Activated CD4-positive, alpha-beta T cell treated with anti-CD3 and anti-CD28 coated beads for 36 hours (primary cell): ENCODE results near the gene CCDC38. TPM values are rescaled to one million over a fixed set of nuclear protein-coding genes. Genes with fewer than 3 reads are reported as not detected.
A peak's percentile ranks its signal among the peaks of the same experiment; 100 is the strongest.

Experiments
- ATAC-seq: fragments of 200-7000 bp; cut with Tn5 transposase; one replicate; pipeline ENCODE4 v1.10.0; 2021; ENCODE audit warnings: mild to moderate bottlenecking, moderate library complexity
- CTCF ChIA-PET: fragments of 350-600 bp; sonication (Branson Sonifier 250); formaldehyde crosslinking; loops from one replicate; lab custom pipeline; 2021; ENCODE audit warnings: antibody characterized with exemption; lab: Charles Lee
- POLR2A ChIA-PET: fragments of 350-600 bp; sonication (Branson Sonifier 250); formaldehyde crosslinking; loops from one replicate; lab custom pipeline; 2021; ENCODE audit warnings: antibody characterized with exemption, inconsistent platforms; lab: Charles Lee
- DNase-seq: peaks from one replicate; pipeline ENCODE4 v3.0.0-alpha.2; 2020
- H3K27ac Mint-ChIP-seq: one replicate; pipeline ENCODE4 v1.8.0; 2021; ENCODE audit warnings: mixed read lengths
- H3K27me3 Mint-ChIP-seq: one replicate; pipeline ENCODE4 v1.8.0; 2021; ENCODE audit warnings: mixed read lengths
- H3K36me3 Mint-ChIP-seq: one replicate; pipeline ENCODE4 v1.8.0; 2021; ENCODE audit warnings: low read depth, mixed read lengths
- H3K4me1 Mint-ChIP-seq: one replicate; pipeline ENCODE4 v1.8.0; 2021; ENCODE audit warnings: mixed read lengths
- H3K4me3 Mint-ChIP-seq: one replicate; pipeline ENCODE4 v1.8.0; 2021; ENCODE audit warnings: mild to moderate bottlenecking, moderate library complexity, mixed read lengths
- H3K9me3 Mint-ChIP-seq: one replicate; pipeline ENCODE4 v1.8.0; 2021; ENCODE audit warnings: low read depth, mixed read lengths
- intact Hi-C, 2 experiments: fragments of 100-400 bp; cut with DNase I in 1 of 2; cut with micrococcal nuclease in 1 of 2; formaldehyde crosslinking; loops; one replicate each; pipeline versions ENCODE4 v1.14.2 to v1.15.1; 2022 to 2024; cut with DNase I, micrococcal nuclease
- total RNA-seq, 2 experiments: library from RNA; stranded (reverse); gene quantifications; one replicate each; pipeline ENCODE4 v1.2.3, GENCODE V29; 2021

The CCDC38 gene
- total RNA-seq, 2 experiments from 2014 or later = 0.21 TPM; not detected in 1

- no peak for ATAC-seq
- Mint-ChIP-seq H3K36me3 (no peaks in the 10 kb centered on the region), H3K27ac (no peak overlapping the region), H3K4me3 (no peak overlapping the region), H3K9me3 (no peaks in the 10 kb centered on the region), H3K4me1 (no peaks in the 10 kb centered on the region), H3K27me3 (no peaks in the 10 kb centered on the region)
- ChIA-PET CTCF (interaction anchor here (1.0 kb wide), 1 partner anchor 39 kb away, joined by 3 read pairs; no protein-coding TSS in a partner anchor), POLR2A (no interaction called here)
- intact Hi-C loops = no loop called here
- DNase-seq = no peak
These were observed 17.8 kb upstream of the CCDC38 start for GRCh38 chr12:95960241-95960640.

GRCh38 chr12:95959107-95959506, 16.7 kb upstream of the CCDC38 start:
- H3K4me3 Mint-ChIP-seq = no peak overlapping the region
- no peaks in the 10 kb centered on the region for H3K9me3 Mint-ChIP-seq
- intact Hi-C loops = no loop called here
- DNase-seq (no peak), ATAC-seq (no peak)
- ChIA-PET POLR2A (interaction anchor here (1.0 kb wide), 1 partner anchor 65 kb away, joined by 5 read pairs; no protein-coding TSS in a partner anchor), CTCF (interaction anchor here (1.2 to 2.7 kb wide), 4 partner anchors 9 to 43 kb away, joined by 3 to 18 read pairs (median 5); partner anchors contain the start of gene CCDC38)
- no peak overlapping the region for H3K27ac Mint-ChIP-seq
- no peaks in the 10 kb centered on the region for H3K36me3 Mint-ChIP-seq
- H3K4me1 Mint-ChIP-seq = no peaks in the 10 kb centered on the region
- no peaks in the 10 kb centered on the region for H3K27me3 Mint-ChIP-seq

GRCh38 chr12:95956557-95957145, 14.2 kb upstream of the CCDC38 start:
- ATAC-seq (no peak), DNase-seq (no peak)
- no peak overlapping the region for H3K4me3 Mint-ChIP-seq
- H3K4me1 Mint-ChIP-seq = no peaks in the 10 kb centered on the region
- intact Hi-C loops = no loop called here
- no peaks in the 10 kb centered on the region for H3K9me3 Mint-ChIP-seq
- ChIA-PET POLR2A (no interaction called here), CTCF (no interaction called here)
- H3K27ac Mint-ChIP-seq = no peak overlapping the region
- no peaks in the 10 kb centered on the region for H3K36me3 Mint-ChIP-seq
- H3K27me3 Mint-ChIP-seq = no peaks in the 10 kb centered on the region

- Mint-ChIP-seq H3K36me3 (no peaks in the 10 kb centered on the region), H3K27me3 (no peaks in the 10 kb centered on the region), H3K9me3 (no peaks in the 10 kb centered on the region), H3K4me3 (no peak overlapping the region), H3K4me1 (no peaks in the 10 kb centered on the region), H3K27ac (no peak overlapping the region)
- ATAC-seq (no peak), DNase-seq (no peak)
- ChIA-PET CTCF (interaction anchor here (0.6 to 5.5 kb wide), 5 partner anchors 13 to 585 kb away, joined by 3 to 35 read pairs (median 3); partner anchors contain the start of genes AMDHD1 and CCDC38), POLR2A (interaction anchor here (0.7 to 0.8 kb wide), 2 partner anchors 13 to 93 kb away, joined by 3 to 5 read pairs; partner anchors contain the start of gene CCDC38)
- intact Hi-C loops = no loop called here
These were observed 13.2 kb upstream of the CCDC38 start for GRCh38 chr12:95955549-95956159.

- Mint-ChIP-seq H3K27ac (no peak overlapping the region), H3K27me3 (no peaks in the 10 kb centered on the region), H3K36me3 (no peaks in the 10 kb centered on the region), H3K4me1 (no peaks in the 10 kb centered on the region), H3K4me3 (no peak overlapping the region), H3K9me3 (no peaks in the 10 kb centered on the region)
- ChIA-PET POLR2A (no interaction called here), CTCF (interaction anchor here (1.1 to 5.5 kb wide), 4 partner anchors 9 to 45 kb away, joined by 3 to 35 read pairs (median 6); partner anchors contain the start of genes AMDHD1 and CCDC38)
- ATAC-seq = no peak
- no peak for DNase-seq
- intact Hi-C loops = no loop called here
These were observed 10.6 kb upstream of the CCDC38 start for GRCh38 chr12:95953000-95953399.

GRCh38 chr12:95951515-95951914, 9.1 kb upstream of the CCDC38 start:
- H3K27ac Mint-ChIP-seq = no peak overlapping the region
- intact Hi-C loops = no loop called here
- CTCF ChIA-PET = interaction anchor here (0.7 to 5.5 kb wide), 3 partner anchors 9 to 47 kb away, joined by 3 to 35 read pairs (median 3); partner anchors contain the start of genes AMDHD1 and CCDC38
- H3K4me1 Mint-ChIP-seq = no peaks in the 10 kb centered on the region
- no peaks in the 10 kb centered on the region for H3K9me3 Mint-ChIP-seq
- POLR2A ChIA-PET = no interaction called here
- ATAC-seq (no peak), DNase-seq (no peak)
- H3K36me3 Mint-ChIP-seq = no peaks in the 10 kb centered on the region
- H3K4me3 Mint-ChIP-seq = no peak overlapping the region
- no peaks in the 10 kb centered on the region for H3K27me3 Mint-ChIP-seq

- no peak for ATAC-seq
- intact Hi-C loops = loop anchor here in 1 of 2 experiments (10.0 kb wide), 1 partner anchor 265 kb away; no protein-coding TSS in a partner anchor
- CTCF ChIA-PET = interaction anchor here (0.6 kb wide), 1 partner anchor 86 kb away, joined by 3 read pairs; the partner anchor contains the start of gene LTA4H
These were observed 7.2 kb upstream of the CCDC38 start for GRCh38 chr12:95949477-95950206.

GRCh38 chr12:95944108-95944704, 1.8 kb upstream of the CCDC38 start:
- ChIA-PET POLR2A (interaction anchor here (0.6 kb wide), 1 partner anchor 336 kb away, joined by 3 read pairs; no protein-coding TSS in a partner anchor), CTCF (interaction anchor here (1.0 to 6.1 kb wide), 6 partner anchors 9 to 54 kb away, joined by 3 to 42 read pairs (median 13); no protein-coding TSS in a partner anchor)
- Mint-ChIP-seq H3K27ac (no peak overlapping the region), H3K4me1 (peaks cover 4% of the 10 kb centered on the region), H3K36me3 (no peaks in the 10 kb centered on the region), H3K4me3 (peak overlapping the region; percentile 84), H3K9me3 (no peaks in the 10 kb centered on the region), H3K27me3 (no peaks in the 10 kb centered on the region)
- intact Hi-C loops = loop anchor here in 1 of 2 experiments (5.0 to 10.0 kb wide), 3 partner anchors 271 to 942 kb away; partner anchors contain the start of gene NDUFA12
- no peak for ATAC-seq
- no peak for DNase-seq

More at GRCh38 chr12:95949477-95950206, 7.2 kb upstream of the CCDC38 start:
- DNase-seq = no peak
- H3K36me3 Mint-ChIP-seq = no peaks in the 10 kb centered on the region
- no peaks in the 10 kb centered on the region for H3K27me3 Mint-ChIP-seq
- POLR2A ChIA-PET = no interaction called here
- no peak overlapping the region for H3K4me3 Mint-ChIP-seq
- no peak overlapping the region for H3K27ac Mint-ChIP-seq
- no peaks in the 10 kb centered on the region for H3K4me1 Mint-ChIP-seq
- H3K9me3 Mint-ChIP-seq = no peaks in the 10 kb centered on the region

- Mint-ChIP-seq H3K4me1 (peaks cover 4% of the 10 kb centered on the region), H3K27me3 (no peaks in the 10 kb centered on the region), H3K4me3 (peak within 1 kb of the TSS; percentile 84), H3K9me3 (no peaks in the 10 kb centered on the region), H3K36me3 (no peaks in the 10 kb centered on the region), H3K27ac (peak within 1 kb of the TSS; percentile 91)
- intact Hi-C loops = loop anchor here (2.0 to 10.0 kb wide), 9 partner anchors 25 to 941 kb away; partner anchors contain the start of genes LTA4H (in 2 of the 2), SNRPF (in 2 of the 2), FGD6 (in 1 of the 2) and METAP2 (in 1 of the 2)
- peak; percentile 80 for DNase-seq
- peak; percentile 77 for ATAC-seq
- ChIA-PET CTCF (interaction anchor here (0.6 to 6.1 kb wide), 5 partner anchors 10 to 573 kb away, joined by 3 to 42 read pairs (median 20); no protein-coding TSS in a partner anchor), POLR2A (interaction anchor here (0.6 to 1.0 kb wide), 3 partner anchors 55 to 335 kb away, joined by 3 to 4 read pairs (median 3); partner anchors contain the start of gene LTA4H)
These were observed 972 bp upstream of the CCDC38 start, which contains the start of gene AMDHD1 for GRCh38 chr12:95943330-95943842. Gene AMDHD1 (plus strand): TSS chr12:95943331. CDS start chr12:95943399, 68 bp downstream.

GRCh38 chr12:95942101-95942523, 302 bp downstream of the CCDC38 start:
- H3K4me1 Mint-ChIP-seq = peaks cover 4% of the 10 kb centered on the region
- DNase-seq (no peak), ATAC-seq (no peak)
- no peaks in the 10 kb centered on the region for H3K9me3 Mint-ChIP-seq
- POLR2A ChIA-PET = interaction anchor here (0.6 to 0.7 kb wide), 2 partner anchors 13 to 448 kb away, joined by 3 to 6 read pairs; no protein-coding TSS in a partner anchor
- intact Hi-C loops = loop anchor here (2.0 to 10.0 kb wide), 9 partner anchors 23 to 940 kb away; partner anchors contain the start of genes LTA4H (in 2 of the 2), SNRPF (in 2 of the 2), FGD6 (in 1 of the 2) and METAP2 (in 1 of the 2)
- peak overlapping the region; percentile 84 for H3K4me3 Mint-ChIP-seq
- CTCF ChIA-PET = interaction anchor here (0.6 to 6.1 kb wide), 5 partner anchors 11 to 981 kb away, joined by 3 to 42 read pairs (median 20); no protein-coding TSS in a partner anchor
- no peaks in the 10 kb centered on the region for H3K36me3 Mint-ChIP-seq
- peak overlapping the region; percentile 91 for H3K27ac Mint-ChIP-seq
- no peaks in the 10 kb centered on the region for H3K27me3 Mint-ChIP-seq
